Left hindlimb (tissue), 1 donor: Measurements from ENCODE around the gene TREM1.
"Not testable (repeated sequence)": the region's sequence is repeated elsewhere in the genome, so short reads cannot be mapped to it uniquely, and the experiment has no call there.

Experiments
- DNase-seq: peaks from one replicate; pipeline ENCODE4 v3.0.0-alpha.2; 2018

The TREM1 gene

DNA sequence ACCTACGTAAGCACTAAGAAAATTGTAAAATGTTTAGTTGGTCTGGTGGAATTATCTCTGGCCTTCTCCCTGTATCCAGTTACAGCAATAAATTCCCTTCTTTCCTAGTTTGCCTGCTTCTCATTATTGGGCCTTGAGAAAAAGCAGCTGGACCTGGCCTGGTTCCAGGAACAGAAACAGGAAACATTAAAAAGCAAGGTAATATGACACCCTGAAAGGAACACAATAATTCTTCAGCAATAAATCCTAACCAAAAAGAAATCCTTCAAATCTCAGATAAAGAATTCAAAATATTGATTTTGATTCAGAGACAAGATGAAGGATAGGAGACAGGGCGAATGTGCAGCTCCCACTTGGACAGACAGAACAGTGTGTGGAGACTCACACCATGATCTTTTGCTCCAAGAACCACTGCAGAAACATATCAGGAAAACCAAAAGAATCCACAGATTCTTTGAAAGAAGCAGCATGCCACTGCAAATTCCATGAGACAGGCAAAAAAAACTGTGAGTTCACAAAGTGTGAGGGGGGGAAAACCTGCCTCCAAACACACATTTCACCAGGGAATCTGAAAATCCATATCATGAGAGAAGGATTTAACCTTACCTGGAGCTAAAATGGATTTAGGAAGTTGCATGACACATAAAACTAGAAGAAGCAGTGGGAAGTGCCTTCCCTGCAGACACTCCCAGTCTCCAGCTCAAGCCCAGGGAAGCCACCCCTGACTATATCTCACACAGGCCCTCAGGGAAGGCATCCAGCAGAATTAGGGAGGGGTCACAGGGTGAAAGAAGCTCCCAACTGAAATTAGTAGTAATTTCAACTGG is 28.9 kb downstream of the TREM1 start:
- peak; percentile 62 for DNase-seq

DNA sequence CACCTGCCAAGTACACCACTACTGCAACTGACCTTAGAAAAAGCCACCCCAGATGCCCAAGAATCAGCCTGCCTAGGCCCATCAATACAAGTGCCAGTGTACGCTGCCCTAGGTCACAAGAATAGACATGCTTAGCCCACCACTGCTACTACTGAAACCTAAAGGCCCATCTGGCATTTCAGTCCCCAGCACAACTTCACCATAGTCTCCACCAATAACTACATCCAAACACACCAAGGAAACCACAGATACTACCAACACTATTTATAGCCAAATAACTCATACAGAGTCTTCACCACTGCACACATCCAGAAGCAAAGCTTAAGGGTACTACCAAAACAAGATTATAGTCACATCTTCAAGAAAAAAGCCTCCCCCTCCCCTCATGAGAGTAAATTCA is 30.1 kb downstream of the TREM1 start:
- no peak for DNase-seq

DNA sequence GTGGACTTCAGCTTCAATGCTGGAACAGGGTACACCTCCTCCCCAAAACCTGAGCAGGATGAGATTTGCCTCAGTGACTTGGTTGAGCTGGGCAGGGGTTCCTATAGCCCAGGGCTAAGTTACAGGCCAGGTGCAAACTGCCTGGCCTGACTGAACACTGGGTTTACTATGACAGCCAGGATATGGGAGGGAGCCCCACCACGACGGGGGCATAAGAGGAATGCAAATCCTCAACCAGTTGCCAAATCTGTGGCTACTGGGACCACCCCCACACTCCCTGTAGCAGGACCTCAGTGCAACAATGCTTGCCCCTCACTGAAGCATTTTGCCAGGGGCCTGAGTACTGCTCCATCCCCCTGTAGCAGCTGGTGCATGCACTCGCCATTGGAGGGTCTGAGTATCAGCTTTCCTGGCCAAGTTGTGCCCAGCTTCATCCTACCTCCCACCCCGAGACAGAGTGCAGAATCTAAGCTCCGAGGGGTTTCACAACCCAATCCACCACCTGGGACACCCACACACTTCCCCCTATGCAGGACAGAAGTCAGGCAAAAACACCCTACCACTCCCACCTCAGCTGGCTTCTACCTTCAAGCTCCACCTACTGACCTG is 30.7 kb downstream of the TREM1 start:
- DNase-seq: no peak

DNA sequence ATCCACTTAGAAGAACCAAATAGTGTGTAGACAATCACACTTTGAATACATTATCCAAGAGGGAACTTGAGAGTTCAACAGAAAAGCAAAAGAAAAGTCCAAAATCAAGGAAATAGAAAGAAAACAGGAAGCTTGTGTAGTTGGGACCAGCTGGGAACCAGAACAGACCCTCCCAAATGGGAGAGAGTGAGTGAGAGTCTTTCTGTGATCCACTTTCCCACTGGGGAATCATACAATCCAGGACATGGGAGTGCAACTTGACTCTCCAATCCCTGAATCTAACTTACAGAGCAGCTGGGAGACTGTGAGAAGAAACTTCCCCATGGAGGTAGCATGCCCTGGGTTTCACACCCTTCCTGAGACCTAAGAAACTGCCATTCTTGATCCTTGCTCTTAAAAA is 31.4 kb downstream of the TREM1 start:
- no peak for DNase-seq

DNA sequence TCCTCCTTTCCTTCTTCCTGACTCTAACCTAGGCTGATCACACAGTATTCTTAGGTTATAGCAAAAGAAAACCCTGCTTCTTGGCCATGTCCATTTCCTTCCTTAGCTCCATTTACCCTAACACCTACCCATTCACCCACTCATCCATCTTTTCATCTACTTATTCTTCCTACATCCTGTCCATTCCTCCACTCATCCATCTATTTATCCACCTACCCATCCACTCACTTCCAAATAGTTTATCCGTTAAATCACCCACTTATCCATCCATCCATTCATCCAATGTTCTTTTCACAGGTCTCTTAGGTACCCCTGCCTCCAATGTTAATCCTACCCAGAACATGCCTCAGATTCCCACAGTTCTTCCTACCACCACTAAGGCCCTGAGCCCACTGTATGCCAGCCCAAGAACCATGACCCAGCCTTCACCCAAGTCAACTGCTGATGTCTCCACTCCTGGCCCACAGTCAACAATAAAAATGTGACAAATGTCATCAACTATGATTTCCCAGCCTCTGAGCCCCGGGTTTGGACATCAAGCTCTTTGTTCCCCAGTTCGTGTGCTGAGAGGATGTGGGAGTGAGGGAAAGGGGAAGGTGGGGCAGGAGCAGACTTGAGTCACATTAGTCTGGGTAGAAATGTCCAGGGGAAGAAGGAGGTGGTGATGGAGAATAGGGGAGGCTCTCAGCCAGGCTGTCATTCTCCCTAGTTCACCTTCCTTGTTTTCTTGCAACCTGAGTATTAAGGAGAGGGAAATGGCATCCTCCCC is 33.9 kb downstream of the TREM1 start:
- DNase-seq: no peak

DNA sequence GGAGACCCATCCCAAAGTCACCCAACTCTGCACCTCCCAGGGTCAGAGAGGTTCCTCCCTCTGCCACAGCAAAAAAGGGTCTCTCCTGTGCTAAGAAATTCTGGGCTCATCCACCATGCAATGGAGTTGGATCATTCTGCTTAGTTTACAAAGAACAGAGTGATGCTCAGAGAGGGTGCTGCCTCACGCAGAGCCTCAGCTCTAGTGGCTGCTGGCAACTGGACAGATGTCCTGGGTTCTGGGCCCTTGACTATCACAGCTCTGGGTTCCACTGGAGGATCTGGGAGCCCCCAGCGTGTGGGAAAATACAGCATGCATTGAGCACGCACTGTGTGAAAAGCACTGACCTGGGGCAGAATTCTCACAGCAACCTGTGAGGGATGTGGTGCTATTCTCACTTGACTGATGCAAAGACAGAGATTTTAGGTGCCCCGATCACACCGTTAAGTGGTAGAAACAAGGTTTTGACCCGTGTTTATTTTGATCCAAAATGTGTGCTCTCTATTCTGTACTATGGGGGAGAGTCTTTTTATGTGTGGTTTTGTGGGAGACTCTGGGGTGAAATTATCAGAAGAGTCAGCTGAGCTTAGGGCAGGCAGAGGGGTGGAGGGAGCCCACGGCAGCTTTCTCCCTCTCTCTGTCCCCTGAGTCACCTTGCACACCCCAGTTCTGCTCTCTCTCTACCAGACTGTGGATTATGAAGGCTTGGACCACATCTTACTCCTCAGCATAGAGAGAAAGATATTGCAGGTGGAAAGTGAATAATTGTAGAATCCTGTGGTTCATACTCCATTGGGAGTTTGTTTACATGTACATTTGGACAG is 38.4 kb downstream of the TREM1 start:
- DNase-seq: no peak

DNA sequence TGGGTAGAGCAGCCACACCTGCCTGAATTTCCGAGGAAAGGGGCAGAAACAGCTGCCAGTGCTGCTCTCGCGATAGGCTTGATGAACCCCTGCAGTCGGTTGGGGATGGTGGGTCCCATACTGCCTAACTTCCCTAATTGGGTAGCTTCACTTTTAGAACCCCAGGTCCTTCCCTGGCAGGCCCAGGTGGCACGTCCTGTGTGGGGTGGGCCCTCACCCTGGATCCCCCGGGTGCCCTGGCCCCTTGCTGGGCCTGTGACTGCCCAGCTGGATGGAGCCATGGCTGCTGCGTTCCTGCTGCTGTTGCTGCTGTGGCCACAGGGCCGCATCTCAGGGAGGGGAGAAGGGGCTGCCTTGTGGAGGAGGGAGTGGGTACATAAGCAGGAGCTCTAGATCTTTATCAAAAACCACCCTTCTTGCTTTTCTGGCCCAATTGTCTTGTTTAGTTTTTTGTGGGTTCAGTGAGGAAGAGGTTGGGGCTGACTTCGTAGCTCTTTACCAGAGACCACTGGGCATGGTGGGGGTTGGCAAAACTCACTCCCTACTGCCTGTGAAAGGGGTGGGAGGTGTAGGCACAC is 39.1 kb downstream of the TREM1 start:
- no peak for DNase-seq

DNA sequence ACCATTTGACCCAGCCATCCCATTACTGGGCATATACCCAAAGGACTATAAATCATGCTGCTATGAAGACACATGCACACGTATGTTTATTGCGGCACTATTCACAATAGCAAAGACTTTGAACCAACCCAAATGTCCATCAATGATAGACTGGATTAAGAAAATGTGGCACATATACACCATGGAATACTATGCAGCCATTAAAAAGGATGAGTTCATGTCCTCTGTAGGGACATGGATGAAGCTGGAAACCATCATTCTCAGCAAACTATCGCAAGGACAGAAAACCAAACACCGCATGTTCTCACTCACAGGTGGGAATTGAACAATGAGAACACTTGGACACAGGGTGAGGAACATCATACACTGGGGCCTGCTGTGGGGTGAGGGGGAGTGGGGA is 40.0 kb downstream of the TREM1 start:
- not testable (repeated sequence) for DNase-seq

DNA sequence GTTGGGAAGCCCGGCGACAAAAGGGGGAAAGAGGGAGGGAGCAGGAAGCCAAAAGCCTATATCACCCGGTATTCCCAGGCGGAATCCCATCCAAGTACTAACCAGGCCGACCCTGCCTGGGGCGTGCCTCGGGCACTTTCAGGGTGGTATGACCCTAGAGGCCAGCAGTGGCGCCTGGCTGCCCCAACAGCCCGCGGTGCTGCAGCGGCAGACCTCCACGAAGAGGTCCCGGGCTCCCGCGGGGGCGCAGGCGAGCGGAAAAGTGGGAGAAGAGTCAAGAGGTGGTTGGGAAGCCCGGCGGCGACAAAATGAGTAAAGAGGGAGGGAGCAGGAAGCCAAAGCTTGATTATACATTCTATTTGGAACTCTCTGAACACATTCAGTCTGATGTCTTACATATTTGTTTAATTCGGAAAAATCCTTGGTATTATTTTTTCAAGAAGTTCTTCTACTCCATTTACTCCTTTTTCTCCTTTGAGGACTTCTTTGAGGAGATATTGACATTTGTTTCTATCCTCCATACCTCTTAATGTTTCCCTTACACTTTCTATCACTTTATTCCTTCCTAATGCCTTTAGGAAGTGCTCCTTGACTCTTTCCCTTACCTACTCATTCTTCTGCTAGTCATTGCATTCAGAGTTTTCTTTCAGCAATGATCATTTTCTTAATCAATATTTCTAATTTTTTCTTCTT is 46.9 kb downstream of the TREM1 start:
- DNase-seq: no peak

DNA sequence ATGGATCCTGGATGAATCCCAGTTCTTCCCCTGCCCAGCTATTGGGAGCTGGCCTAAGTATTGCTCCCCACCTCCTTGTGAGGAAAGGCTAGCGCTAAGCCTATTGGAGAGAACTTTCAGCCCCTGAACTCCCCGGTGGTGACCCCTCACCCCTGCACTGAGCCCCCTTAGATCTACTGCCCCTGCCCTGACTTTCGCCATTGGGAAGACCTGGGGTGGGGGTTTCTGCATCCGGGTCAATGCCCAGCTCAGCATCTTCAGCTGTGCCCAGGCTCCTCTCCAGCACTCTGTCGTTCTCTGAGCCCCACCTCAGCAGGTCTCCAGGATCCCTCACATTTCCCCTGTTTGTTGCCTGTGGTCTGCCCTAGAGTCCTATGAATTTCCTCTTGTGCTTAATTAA is 49.4 kb downstream of the TREM1 start:
- no peak for DNase-seq

DNA sequence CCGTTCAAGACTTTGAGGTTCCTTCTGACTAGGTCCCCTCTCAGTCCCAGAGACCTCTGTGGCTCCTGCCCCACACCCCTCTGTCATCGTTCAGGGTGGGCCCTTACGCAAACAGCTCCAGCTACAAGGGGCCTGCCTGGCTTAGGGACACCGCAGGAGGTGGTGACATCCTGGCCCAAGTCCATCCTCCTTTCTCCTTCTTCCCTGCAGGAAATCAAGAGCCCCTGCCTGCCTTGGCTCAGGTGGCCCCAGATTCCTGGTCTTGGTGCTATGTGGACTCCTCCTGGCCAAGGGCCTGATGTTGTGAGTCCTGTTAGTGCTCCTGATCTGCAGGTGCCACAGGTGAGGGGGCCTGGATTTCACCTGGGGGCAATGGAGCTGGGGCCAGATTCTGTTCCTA is 50.2 kb downstream of the TREM1 start:
- no peak for DNase-seq

DNA sequence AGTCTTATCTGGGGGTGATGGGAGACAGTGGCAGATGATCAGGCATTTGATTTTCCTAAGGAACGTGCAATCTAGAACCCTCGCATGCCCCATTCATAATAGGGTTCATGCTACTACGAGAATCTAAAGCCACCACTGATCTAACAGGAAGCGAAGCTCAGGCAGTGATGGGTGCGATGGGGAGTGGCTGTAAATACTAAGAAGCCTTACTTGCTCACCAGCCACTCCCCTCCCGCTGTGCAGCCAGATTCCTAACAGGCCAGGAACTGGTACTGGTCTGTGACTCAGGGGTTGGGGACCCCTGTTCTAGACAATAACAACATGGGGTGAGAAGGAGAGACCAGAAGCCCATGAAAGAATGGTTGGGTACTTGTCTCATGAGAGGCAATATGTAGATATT is 53.8 kb downstream of the TREM1 start:
- no peak for DNase-seq

DNA sequence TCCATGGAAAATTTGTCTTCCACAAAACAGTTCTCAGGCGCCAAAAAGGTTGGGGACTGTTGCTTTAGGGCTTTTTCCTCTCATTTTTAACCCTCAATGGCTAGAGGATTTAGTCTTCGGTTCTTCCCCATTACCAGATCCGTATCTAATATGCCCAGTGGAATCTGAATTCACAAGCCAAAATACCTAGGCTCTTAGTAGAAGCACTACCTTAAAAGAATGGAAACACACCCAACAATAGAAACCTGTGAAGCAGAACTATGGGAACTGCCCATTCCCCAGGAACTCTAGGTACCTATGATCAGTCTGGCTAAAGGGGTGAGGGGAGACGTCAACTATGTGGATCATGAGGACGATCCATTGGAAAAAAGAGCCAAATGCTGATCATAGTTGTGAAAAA is 55.2 kb downstream of the TREM1 start:
- DNase-seq: no peak

DNA sequence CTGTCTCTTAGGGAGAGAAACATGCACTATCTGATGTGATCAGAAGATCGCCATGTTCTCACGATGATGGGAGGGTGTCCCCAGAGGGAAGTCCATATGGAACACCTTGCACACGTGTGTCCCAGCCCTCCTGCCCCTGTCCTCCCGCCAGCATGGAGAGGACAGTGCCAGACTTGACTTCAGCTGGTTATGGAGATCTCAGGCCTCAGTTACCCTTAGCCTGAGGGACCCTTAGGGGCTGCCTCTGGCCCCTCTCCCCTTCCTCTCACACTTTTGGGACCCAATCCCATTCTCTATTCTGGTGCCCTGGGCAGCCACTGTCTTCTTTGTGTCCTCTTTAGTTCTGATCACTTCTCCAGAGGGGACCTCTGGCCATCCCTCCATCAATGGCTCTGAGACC is 56.8 kb downstream of the TREM1 start:
- no peak for DNase-seq

DNA sequence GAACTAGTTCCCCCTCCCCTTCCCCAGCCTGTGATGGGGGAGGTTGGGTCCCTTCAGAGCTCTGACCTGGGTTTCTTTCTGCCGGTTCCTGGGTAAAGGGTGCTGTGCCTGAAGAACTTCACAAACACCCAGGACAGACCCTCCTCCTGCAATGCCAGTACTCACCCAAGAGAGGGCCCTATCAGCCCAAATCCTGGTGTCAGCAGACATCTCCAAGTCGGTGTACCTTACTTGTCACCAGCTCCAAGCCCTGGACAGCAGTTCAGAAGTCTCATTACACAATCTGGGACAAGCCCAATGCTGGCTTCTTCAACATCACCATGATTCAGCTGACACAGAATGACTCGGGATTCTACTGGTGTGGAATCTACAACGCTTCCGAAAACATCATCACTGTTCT is 57.9 kb downstream of the TREM1 start:
- no peak for DNase-seq

DNA sequence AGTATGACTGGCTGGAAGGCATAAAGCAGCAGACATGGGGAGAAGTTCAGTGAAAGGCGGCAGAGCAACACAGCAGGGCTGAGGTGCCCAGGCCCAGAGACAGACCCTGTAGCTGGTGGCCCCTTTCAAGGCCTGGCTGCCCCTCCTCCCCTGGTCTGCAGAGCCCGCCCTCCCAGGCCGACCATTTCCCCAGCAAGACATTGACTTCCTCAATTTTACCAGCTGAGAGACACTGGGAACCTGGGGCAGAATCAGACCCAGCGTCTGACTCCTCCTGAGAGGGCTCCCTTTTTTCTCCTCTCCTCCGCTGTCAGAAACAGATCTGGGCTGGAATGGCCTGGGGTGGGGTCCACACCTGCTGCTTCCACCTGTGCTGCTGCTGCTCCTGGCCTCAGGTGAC is 58.4 kb downstream of the TREM1 start, which contains the start of gene TREML4:
TSS of gene TREML4 (plus strand) at position 254 of the 400 bp plus-strand sequence. CDS start at position 333, 79 bp downstream.
- DNase-seq: no peak

DNA sequence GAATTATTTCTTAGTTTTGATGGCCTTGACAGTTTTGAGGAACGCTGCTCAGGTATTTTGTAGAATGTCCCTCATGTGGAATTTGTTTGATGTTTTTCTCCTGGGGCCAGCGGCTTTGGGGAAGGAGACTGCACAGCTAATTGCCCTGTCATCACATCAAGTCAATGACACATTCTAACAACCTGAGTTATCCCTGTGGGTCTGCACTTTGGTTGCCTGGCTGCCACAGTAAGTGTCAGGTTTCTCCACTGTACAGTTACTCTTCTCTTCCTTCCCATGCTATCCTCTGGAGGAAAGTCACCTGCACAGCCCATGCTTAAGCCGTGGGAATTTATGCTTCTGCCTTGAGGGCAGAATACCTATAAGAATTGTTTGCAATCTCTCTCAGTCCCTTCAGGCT is 59.7 kb downstream of the TREM1 start:
- DNase-seq: no peak

DNA sequence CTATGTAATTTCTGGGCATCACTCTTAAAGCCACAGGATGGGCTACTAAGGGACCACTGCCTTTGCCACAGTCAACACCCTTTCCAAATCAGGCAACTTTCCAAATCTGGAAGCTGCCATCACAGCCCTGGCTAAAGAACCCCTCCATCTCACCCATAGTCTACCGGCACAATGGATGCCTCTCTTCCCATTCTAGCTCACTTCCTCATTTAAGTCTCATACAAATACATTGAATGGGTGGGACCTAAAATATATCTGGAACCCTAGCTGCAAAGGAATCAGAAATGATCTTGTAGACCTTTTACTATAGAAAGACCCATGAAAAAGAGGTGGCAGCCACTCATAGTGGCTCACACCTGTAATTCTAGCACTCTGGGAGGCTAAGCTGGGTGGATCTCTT is 61.7 kb downstream of the TREM1 start:
- no peak for DNase-seq
